Measurements from ENCODE around the gene MPV17L2.

The MPV17L2 gene

GRCh38 chr19:18218600-18218999 is 25.6 kb downstream of the MPV17L2 start:
- no peak overlapping the region for H3K27ac ChIP-seq
- TF ChIP-seq CTCF (IDR thresholded peaks at IDR 0.05) (no peak), ZFX (IDR thresholded peaks at IDR 0.05; ENCODE audit: borderline replicate concordance) (no peak)

- H3K27ac ChIP-seq: no peak overlapping the region
- TF ChIP-seq ZFX (IDR thresholded peaks at IDR 0.05; ENCODE audit: borderline replicate concordance) (no peak), CTCF (IDR thresholded peaks at IDR 0.05) (no peak)
Observed at GRCh38 chr19:18219911-18220631, 27.1 kb downstream of the MPV17L2 start.

- TF ChIP-seq ZFX (IDR thresholded peaks at IDR 0.05; ENCODE audit: borderline replicate concordance) (no peak), CTCF (IDR thresholded peaks at IDR 0.05) (no peak)
- H3K27ac ChIP-seq: no peak overlapping the region
Observed at GRCh38 chr19:18220632-18221275, 27.7 kb downstream of the MPV17L2 start.

GRCh38 chr19:18221815-18222725 is 29.1 kb downstream of the MPV17L2 start:
- no peak overlapping the region for H3K27ac ChIP-seq
- TF ChIP-seq ZFX (IDR thresholded peaks at IDR 0.05; ENCODE audit: borderline replicate concordance) (no peak), CTCF (IDR thresholded peaks at IDR 0.05) (no peak)

- H3K27ac ChIP-seq: peak overlapping the region; percentile 84
- TF ChIP-seq ZFX (IDR thresholded peaks at IDR 0.05; ENCODE audit: borderline replicate concordance) (no peak), CTCF (IDR thresholded peaks at IDR 0.05) (no peak)
Observed at GRCh38 chr19:18223860-18224524, 31.0 kb downstream of the MPV17L2 start.

GRCh38 chr19:18224525-18225354 is 31.7 kb downstream of the MPV17L2 start:
- H3K27ac ChIP-seq: peak overlapping the region; percentile 84
- TF ChIP-seq ZFX (IDR thresholded peaks at IDR 0.05; ENCODE audit: borderline replicate concordance): no peak
- TF ChIP-seq CTCF (IDR thresholded peaks at IDR 0.05): no peak

Measured in 22Rv1 (cell line).